SHP77 treated with DMSO at 0.1 percent for 48 hours (cell line): Measurements from ENCODE around the gene HBB.

ENCODE experiments used
- DNase-seq: peaks from one replicate; lab custom pipeline; 2025; lab: John Stamatoyannopoulos, UW

Gene HBB

GRCh38 chr11:5227681-5228080, 810 bp upstream of the HBB start:
- no peak for DNase-seq

GRCh38 chr11:5225480-5225871, 1.4 kb downstream of the HBB start:
- DNase-seq, result no peak

- no peak for DNase-seq
These were observed 2.1 kb downstream of the HBB start for GRCh38 chr11:5224538-5225479.

- no peak for DNase-seq
These were observed 3.2 kb downstream of the HBB start for GRCh38 chr11:5223686-5224085.

DNA sequence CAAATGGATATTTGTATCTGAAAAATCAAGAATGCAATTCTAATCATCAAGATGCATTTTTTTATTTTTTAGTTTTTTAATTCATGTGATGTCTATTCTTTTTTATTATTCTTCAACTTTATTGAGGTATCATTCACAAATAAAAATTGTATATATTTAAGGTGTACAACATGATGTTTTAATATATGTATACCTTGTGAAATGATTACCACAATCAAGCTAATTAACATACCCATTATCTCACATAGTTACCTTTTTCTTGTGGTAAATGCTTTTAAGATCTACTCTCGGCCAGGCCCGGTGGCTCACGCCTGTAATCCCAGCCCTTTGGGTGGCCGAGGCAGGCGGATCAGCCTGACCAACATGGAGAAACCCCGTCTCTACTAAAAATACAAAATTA, 3.7 kb downstream of the HBB start:
- DNase-seq, result no peak

DNA sequence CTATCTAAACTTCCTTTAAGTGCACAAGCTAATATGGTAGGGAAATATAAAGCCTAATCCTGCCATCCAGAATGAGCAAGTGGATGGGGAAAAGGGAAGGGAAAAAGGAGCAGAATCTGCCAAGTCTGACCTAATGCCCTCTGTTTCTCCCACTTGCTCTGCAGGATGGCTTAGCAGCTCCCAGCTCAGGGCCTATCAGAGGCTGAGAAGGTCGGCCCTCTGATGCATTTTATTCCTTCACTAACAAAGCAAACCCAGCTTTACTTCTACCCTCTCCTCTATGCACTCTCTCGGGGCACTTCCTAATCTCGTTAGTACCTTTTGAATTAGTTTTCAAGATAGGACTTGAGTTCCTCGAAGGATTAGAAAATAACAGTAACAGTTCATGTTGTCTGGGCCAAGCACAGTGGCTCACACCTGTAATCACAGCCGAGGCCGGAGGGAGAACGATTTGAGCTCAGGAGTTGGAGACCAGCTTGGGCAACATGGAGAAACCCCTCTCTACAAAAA, 16.4 kb downstream of the HBB start:
- no peak for DNase-seq

DNA sequence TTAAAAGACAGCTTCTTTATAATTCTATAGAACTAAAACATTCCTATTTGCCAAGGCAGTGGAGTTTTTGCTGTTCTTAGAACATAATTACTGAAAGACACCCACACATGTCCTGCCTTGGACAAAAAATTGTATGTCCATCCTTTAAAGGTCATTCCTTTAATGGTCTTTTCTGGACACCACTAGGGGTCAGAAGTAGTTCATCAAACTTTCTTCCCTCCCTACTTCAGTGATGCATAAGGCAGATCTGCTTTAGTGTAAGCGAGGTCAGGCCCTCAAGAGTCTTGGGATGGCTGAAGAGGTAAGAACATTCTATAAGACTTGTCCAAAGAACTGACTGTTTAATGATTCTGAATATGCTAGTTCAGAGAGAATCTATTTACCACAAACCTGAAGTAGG, 22.1 kb downstream of the HBB start:
- DNase-seq, result no peak

- no peak for DNase-seq
These were observed 23.5 kb downstream of the HBB start for GRCh38 chr11:5203366-5203765.

DNA sequence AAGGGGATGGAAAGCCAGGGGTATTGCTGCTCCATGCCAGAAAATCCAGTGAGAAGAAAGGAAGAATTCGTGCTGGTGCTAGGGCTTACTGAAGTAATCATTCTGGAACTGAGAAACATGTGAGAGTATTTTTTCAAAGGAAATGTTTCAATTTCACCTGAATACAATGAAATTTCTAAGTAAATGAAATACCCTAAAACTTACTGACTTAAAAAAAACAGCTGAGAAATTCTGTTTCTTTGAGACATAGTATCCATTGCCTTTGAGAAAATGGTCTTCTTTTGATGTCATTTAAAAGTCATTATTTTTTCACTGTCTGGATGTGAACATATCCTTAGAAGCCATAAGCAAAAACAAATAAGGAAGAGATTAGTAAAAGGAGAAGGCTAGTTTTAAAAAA, 26.3 kb downstream of the HBB start, which contains the start of gene OR51V1:
OR51V1 (minus strand) TSS at position 101 of the 400 bp plus-strand sequence; CDS start at position 101, 0 bp downstream.
- no peak for DNase-seq

- DNase-seq, result no peak
These were observed 28.6 kb downstream of the HBB start for GRCh38 chr11:5198285-5198684.

DNA sequence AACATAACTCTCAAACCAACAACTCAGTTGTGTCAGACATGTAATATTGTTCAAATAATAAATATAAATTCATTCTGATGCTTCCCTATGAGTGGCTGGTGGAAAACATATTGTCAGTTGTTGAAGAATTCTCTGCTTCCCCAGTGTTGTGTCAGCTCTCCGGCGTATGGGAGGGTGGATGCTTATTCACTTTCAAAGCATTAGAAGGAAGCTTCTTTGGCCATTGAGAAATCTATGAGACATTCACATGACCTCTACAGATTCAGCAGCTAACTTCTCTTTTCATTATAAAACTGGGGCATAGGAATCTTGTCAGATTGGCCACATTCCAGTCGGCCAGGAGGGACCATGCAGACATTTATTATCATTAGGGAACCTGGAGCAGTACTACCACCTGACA, 29.3 kb downstream of the HBB start:
- no peak for DNase-seq

DNA sequence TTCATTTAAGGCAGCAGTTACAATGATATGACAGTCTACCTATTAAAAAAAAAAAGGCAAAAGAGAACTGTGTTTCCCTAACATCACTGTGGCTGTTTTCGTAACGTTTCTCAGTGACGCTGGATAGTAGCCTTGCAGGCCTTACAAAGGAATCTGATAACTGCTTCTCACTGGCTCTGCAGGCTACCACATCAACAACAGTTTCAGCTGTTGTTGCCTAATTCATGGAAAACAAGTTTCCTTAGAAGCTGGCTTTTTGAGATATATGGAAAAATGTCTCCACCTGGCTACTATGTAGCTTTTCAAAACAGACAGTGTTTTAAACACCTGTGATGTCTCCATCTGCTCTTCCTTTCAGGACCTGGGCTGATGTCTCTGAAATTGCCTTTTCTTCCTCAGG, 30.1 kb downstream of the HBB start:
- no peak for DNase-seq

- DNase-seq, result no peak
These were observed 30.8 kb downstream of the HBB start for GRCh38 chr11:5196067-5196466.

DNA sequence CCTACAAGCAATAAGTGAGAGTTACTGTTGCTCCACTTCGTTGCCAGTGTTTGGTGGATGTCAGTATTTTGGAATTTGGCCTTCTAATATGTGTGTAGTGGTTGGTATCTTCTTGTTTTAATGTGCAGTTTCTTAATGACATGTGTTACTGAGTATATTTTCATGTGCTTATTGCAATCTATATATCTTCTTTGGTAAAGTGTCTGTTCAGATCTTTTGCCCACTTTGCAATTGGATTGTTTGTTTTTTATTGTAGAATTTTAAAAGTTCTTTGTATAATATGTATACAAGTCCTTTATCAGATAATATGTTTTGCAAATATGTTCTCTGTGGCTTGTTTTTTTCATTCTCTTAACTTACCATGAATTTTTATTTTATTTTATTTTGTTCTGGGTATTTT, 34.1 kb downstream of the HBB start:
- DNase-seq, result no peak

GRCh38 chr11:5188201-5188600, 38.7 kb downstream of the HBB start:
- no peak for DNase-seq

GRCh38 chr11:5178046-5178837, 48.6 kb downstream of the HBB start:
- DNase-seq, result no peak
